Astrocyte (in vitro differentiated cells and primary cell): ENCODE data around the gene USP15. TPM values are rescaled to one million over a fixed set of nuclear protein-coding genes. Genes with fewer than 3 reads are reported as not detected.

Source experiments
- DNase-seq: peaks from one replicate; pipeline ENCODE4 v3.0.0-alpha.2; 2010; ENCODE audit warnings: low read depth
- FAIRE-seq: peaks from 2 replicates; lab custom pipeline; 2011; peaks lifted over from hg19 to GRCh38; lab: Jason Lieb, UNC
- H2AFZ ChIP-seq: 2 replicates; pipeline ENCODE4 v1.6.0; 2012; ENCODE audit warnings: low read depth, low read length, inconsistent platforms
- H3K27ac ChIP-seq: 2 replicates; pipeline ENCODE4 v1.5.1; 2011; ENCODE audit warnings: low read depth, low read length, inconsistent platforms
- H3K27me3 ChIP-seq: 2 replicates; pipeline ENCODE4 v1.6.0; 2011; ENCODE audit warnings: low read length, inconsistent platforms; ENCODE audit not compliant: insufficient read depth
- H3K36me3 ChIP-seq: 2 replicates; pipeline ENCODE4 v1.5.1; 2011; ENCODE audit warnings: low read length, inconsistent platforms; ENCODE audit not compliant: insufficient read depth
- H3K4me1 ChIP-seq: 2 replicates; pipeline ENCODE4 v1.5.1; 2011; ENCODE audit warnings: low read length, inconsistent platforms; ENCODE audit not compliant: insufficient read depth
- H3K4me2 ChIP-seq: 2 replicates; pipeline ENCODE4 v1.6.0; 2012; ENCODE audit warnings: low read length, inconsistent platforms
- H3K4me3 ChIP-seq: 2 replicates; pipeline ENCODE4 v1.5.1; 2011; ENCODE audit warnings: low read depth, mild to moderate bottlenecking, low read length, inconsistent platforms; ENCODE audit not compliant: insufficient read depth
- H3K79me2 ChIP-seq: 2 replicates; pipeline ENCODE4 v1.6.0; 2012; ENCODE audit warnings: mild to moderate bottlenecking, low read length, inconsistent platforms; ENCODE audit not compliant: insufficient read depth
- H3K9ac ChIP-seq: 2 replicates; pipeline ENCODE4 v1.6.0; 2012; ENCODE audit warnings: mild to moderate bottlenecking, low read length, inconsistent platforms
- H3K9me3 ChIP-seq: 2 replicates; pipeline ENCODE4 v1.5.1; 2012; ENCODE audit warnings: low read depth, mild to moderate bottlenecking, low read length, inconsistent platforms; ENCODE audit not compliant: insufficient read depth
- H4K20me1 ChIP-seq: 2 replicates; pipeline ENCODE4 v1.6.0; 2012; ENCODE audit warnings: low read length, inconsistent platforms; ENCODE audit not compliant: insufficient read depth
- H3K27ac Mint-ChIP-seq: one replicate; pipeline ENCODE4 v1.8.0; 2021; ENCODE audit warnings: mild to moderate bottlenecking, mixed read lengths; ENCODE audit not compliant: unreplicated experiment
- H3K27me3 Mint-ChIP-seq: one replicate; pipeline ENCODE4 v1.8.0; 2021; ENCODE audit warnings: low read depth, mixed read lengths; ENCODE audit not compliant: unreplicated experiment
- H3K36me3 Mint-ChIP-seq: one replicate; pipeline ENCODE4 v1.8.0; 2021; ENCODE audit warnings: low read depth, mixed read lengths; ENCODE audit not compliant: unreplicated experiment
- H3K4me1 Mint-ChIP-seq: one replicate; pipeline ENCODE4 v1.8.0; 2021; ENCODE audit warnings: low read depth, mixed read lengths; ENCODE audit not compliant: unreplicated experiment
- H3K4me3 Mint-ChIP-seq: one replicate; pipeline ENCODE4 v1.8.0; 2021; ENCODE audit warnings: mild to moderate bottlenecking, moderate library complexity, mixed read lengths; ENCODE audit not compliant: unreplicated experiment
- H3K9me3 Mint-ChIP-seq: one replicate; pipeline ENCODE4 v1.8.0; 2021; ENCODE audit warnings: mild to moderate bottlenecking, mixed read lengths; ENCODE audit not compliant: unreplicated experiment
- CTCF ChIP-seq: IDR thresholded peaks from 2 replicates; pipeline ENCODE4 v1.5.1; 2011; ENCODE audit warnings: low read depth, mild to moderate bottlenecking, inconsistent platforms, low read length, moderate library complexity; ENCODE audit not compliant: insufficient read depth
- EZH2 ChIP-seq: IDR thresholded peaks from 2 replicates; pipeline ENCODE4 v1.6.1; 2012; ENCODE audit warnings: mild to moderate bottlenecking, low read length, inconsistent platforms; ENCODE audit not compliant: insufficient read depth
- total RNA-seq: library from RNA; stranded (reverse); gene quantifications from 2 replicates; pipeline ENCODE4 v1.2.1, GENCODE V29; 2021

The USP15 gene
- total RNA-seq, 1 donor from 2014 or later = 81.9 TPM

- no peak for TF ChIP-seq EZH2
- no peak for TF ChIP-seq CTCF
- Histone ChIP-seq H2AFZ (no peak overlapping the region), H3K9ac (no peak overlapping the region), H3K4me1 (peaks cover 6% of the 10 kb centered on the region), H3K27ac (no peak overlapping the region), H3K4me2 (no peak overlapping the region), H4K20me1 (peaks cover 82% of the 10 kb centered on the region), H3K9me3 (no peaks in the 10 kb centered on the region), H3K27me3 (no peaks in the 10 kb centered on the region), H3K79me2 (peaks cover 100% of the 10 kb centered on the region), H3K36me3 (no peaks in the 10 kb centered on the region), H3K4me3 (no peak overlapping the region)
- Mint-ChIP-seq H3K36me3 (no peaks in the 10 kb centered on the region), H3K27ac (no peak overlapping the region), H3K9me3 (no peaks in the 10 kb centered on the region), H3K4me3 (no peak overlapping the region), H3K27me3 (no peaks in the 10 kb centered on the region), H3K4me1 (peaks cover 16% of the 10 kb centered on the region)
- FAIRE-seq (peak; percentile 54), DNase-seq (no peak)
Measured at GRCh38 chr12:62273724-62274380, 13.6 kb downstream of the USP15 start.

GRCh38 chr12:62278022-62278421 lies 17.8 kb downstream of the USP15 start:
- Mint-ChIP-seq H3K27me3 (no peaks in the 10 kb centered on the region), H3K36me3 (no peaks in the 10 kb centered on the region), H3K4me3 (no peak overlapping the region), H3K4me1 (peaks cover 8% of the 10 kb centered on the region), H3K27ac (no peak overlapping the region), H3K9me3 (no peaks in the 10 kb centered on the region)
- no peak overlapping the region for H3K4me3 ChIP-seq
- no peaks in the 10 kb centered on the region for H3K4me1 ChIP-seq
- H3K9me3 ChIP-seq = no peaks in the 10 kb centered on the region
- FAIRE-seq (no peak), DNase-seq (no peak)
- no peak overlapping the region for H3K9ac ChIP-seq
- H3K36me3 ChIP-seq = no peaks in the 10 kb centered on the region
- peaks cover 78% of the 10 kb centered on the region for H4K20me1 ChIP-seq
- no peak overlapping the region for H3K4me2 ChIP-seq
- H3K79me2 ChIP-seq = peaks cover 100% of the 10 kb centered on the region
- H2AFZ ChIP-seq = no peak overlapping the region
- TF ChIP-seq CTCF (no peak), EZH2 (no peak)
- no peak overlapping the region for H3K27ac ChIP-seq
- H3K27me3 ChIP-seq = no peaks in the 10 kb centered on the region

GRCh38 chr12:62279058-62279457 lies 18.9 kb downstream of the USP15 start:
- no peak for DNase-seq
- H4K20me1 ChIP-seq = peaks cover 78% of the 10 kb centered on the region
- no peak overlapping the region for H3K27ac ChIP-seq
- H3K9me3 Mint-ChIP-seq = no peaks in the 10 kb centered on the region
- H3K27me3 ChIP-seq = no peaks in the 10 kb centered on the region
- no peak for TF ChIP-seq EZH2
- no peak for TF ChIP-seq CTCF
- H3K27me3 Mint-ChIP-seq = no peaks in the 10 kb centered on the region
- no peak overlapping the region for H3K4me2 ChIP-seq
- no peaks in the 10 kb centered on the region for H3K36me3 ChIP-seq
- no peak overlapping the region for H2AFZ ChIP-seq
- H3K9ac ChIP-seq = no peak overlapping the region
- H3K4me1 Mint-ChIP-seq = peaks cover 10% of the 10 kb centered on the region
- no peaks in the 10 kb centered on the region for H3K4me1 ChIP-seq
- H3K4me3 ChIP-seq = no peak overlapping the region
- H3K36me3 Mint-ChIP-seq = no peaks in the 10 kb centered on the region
- peaks cover 100% of the 10 kb centered on the region for H3K79me2 ChIP-seq
- H3K9me3 ChIP-seq = no peaks in the 10 kb centered on the region
- H3K27ac Mint-ChIP-seq = no peak overlapping the region
- no peak overlapping the region for H3K4me3 Mint-ChIP-seq
- no peak for FAIRE-seq
